Amniotic epithelial cell (primary cell): Measurements from ENCODE around the gene TBK1.
A peak's percentile ranks its signal among the peaks of the same experiment; 100 is the strongest.

Experiments
- DNase-seq: peaks from one replicate; pipeline ENCODE4 v3.0.0-alpha.2; 2010; ENCODE audit warnings: low read depth

Gene TBK1

DNA sequence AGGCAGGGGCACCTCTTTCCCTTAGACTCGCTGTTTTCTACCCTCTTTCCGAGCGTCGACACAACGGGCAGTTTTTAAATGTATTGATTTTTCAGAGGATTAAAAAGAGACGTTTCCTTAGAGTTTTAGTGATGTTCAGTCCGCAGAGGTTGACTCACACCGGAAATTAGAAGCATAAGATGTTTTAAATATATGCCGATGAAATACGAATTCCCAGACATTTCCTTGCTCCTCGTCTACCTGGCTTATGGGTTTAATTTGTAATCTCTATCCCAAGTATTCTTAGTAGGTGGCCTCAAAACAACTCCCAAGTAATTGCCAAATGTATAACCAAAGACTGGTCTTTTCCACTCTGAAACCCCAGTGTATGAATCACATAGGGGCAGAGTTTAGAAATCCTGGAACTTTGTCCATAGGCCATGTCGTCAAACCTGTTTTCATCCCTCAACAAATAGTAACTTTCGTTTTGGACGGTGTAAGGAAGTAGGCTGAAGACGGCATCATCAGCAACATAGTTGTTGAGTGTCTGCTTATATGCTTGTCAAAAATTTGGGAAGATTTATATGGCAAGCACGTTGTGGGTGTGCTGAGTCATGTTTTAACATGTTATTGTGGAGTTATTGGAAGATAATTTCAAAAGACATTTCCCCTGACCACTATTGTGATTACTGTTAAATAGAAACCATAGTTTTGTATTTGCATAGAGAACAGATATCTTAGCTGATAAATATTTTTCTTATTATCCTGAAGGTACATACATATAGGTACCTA lies 824 bp downstream of the TBK1 start:
- DNase-seq = peak; percentile 88

- DNase-seq = no peak
Observed at GRCh38 chr12:64455506-64455905, 3.6 kb downstream of the TBK1 start.

DNA sequence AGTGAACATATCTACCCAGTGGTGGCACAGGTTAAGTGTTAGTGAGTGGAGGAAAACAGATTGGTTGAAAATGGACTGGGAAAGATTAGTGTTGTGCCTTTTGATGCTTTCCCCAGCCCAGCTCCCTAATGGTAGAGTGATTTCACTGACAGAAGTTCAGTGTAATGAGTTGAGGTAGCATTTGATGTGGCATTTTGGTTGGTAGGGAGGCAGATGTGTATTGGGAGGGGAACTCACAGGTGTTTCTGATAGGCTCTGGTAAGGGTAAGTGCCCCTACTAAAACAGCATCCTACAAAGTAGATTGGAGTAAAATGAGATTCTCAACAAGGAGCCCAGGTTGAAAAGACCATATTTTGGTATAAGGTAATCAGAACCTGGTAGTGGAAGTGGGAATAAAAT lies 4.2 kb downstream of the TBK1 start:
- DNase-seq = no peak

GRCh38 chr12:64457032-64457431 lies 5.1 kb downstream of the TBK1 start:
- peak; percentile 48 for DNase-seq

DNA sequence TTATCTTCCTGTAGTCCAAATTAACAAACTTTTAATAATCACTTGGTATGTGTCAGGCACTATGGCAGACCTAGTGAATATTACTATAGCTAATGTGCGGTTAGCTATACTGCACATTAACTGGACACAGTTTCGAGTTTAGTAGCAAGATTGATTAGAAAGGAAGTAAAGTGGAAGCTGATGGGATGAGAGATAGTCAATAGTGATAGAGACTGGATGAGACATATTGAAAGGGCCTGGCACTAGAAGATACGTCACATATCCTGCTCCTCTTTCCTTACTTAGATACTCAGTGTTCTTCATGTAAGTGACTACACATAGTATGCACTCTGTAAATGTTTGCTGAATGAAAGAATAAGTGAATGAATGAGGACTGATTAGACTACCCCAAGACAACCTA lies 5.5 kb downstream of the TBK1 start:
- no peak for DNase-seq

- no peak for DNase-seq
Observed at GRCh38 chr12:64457923-64458322, 6.0 kb downstream of the TBK1 start.

- no peak for DNase-seq
Observed at GRCh38 chr12:64459394-64459891, 7.5 kb downstream of the TBK1 start.

DNA sequence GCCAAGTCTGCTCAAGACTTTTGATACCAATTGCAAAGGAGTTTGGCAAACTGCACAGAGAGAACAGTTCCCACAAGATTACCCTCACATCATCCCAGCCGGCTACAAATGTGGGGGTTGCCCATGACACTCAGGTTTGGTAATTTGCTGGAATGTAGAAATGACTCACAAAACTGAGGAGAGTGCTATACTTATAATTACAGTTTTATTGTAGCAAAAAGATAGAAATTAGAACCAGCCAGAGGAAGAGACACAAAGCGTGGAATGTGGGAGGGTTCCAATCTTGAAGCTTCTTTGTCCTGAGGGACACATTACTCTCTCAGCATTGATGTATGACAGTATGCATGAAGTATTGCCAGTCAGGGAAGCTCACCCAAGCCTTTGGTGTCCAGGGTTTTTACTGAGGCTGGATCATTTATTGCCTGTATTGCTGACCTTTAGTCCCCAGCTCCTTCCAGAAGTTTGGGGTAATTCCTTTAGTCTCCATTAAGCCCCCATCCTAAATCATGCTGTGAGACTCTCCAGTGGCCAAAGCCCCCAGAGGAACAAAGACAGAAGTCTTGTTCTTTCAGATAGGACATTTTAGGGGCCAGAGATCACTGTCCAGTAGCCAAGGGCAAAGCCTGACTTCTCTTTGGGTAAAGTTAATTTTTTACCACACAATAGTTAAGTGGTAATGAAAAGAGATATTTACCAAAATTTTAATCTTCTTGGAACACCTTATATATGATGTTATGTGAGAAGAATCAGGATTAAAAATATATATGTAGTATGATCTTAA lies 9.9 kb downstream of the TBK1 start:
- DNase-seq = peak; percentile 91

DNA sequence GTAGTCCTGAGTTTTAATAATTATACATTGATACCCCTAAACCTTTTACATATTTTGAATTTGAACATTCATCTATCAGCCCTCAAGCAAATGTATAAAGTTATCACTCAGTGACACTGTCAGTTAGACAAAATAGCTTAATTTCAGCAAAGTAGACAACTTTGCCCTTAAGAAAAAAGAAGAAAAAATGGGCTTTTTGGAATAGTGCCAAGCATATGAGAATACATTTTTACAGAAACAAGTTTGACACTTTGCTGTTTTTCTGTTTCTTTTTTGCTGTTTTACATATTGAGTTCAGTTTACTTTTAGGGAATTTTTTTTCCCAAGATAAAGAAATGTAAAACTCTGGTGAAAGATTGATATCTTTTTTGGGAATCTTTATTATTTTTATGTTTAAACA lies 14.3 kb downstream of the TBK1 start:
- no peak for DNase-seq

DNA sequence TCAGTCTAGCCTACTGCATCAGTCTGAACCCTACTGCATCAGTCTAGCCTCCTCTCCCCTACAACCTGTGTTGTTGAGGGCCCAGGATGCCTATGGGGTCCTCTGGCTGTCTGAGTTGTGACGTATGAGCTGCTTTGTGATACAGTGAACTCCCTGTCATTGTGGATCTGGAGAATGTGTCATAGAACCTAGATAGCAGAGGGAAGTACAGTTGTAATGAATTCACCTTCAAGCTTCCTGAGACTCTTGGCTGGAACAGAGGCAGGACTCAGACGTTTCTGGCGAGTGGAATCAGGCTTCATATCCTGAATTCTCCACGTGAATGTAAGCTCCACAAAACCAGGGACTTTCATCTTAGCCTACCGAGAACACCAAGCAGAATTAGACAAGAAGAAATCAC lies 17.0 kb downstream of the TBK1 start:
- DNase-seq = no peak

DNA sequence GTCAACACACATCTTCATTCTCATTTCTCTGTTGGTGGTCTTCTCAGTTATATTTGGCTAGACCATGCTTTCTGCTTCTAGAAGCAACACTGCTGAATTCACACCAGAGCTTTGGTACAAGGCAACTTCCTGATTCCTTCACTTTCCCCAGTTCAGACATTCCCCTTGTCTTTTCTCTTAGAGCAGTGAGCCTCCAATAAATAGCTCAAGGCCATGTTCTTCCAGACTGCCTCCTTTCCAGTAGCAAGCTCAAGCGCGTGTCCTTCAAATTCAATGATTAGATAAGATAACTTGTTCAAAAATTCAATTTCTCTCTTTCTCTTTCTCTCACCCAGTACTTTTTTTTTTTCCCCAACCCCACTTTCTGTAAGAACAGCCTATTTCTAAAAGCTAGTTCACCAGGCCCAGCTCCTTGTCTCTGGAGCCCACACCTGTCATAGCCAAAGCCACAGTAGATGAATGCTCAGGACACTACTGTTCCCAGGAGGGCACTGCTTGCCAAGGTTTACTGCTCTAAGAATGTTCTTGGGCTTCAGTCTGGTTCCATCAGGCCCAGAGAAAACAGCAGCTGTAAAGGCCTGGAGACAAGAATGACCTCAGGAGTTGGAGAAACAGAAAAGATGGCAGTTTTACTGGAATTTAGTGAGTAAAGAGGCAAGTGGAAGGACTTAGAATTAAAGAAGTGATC lies 17.7 kb downstream of the TBK1 start:
- DNase-seq = no peak

DNA sequence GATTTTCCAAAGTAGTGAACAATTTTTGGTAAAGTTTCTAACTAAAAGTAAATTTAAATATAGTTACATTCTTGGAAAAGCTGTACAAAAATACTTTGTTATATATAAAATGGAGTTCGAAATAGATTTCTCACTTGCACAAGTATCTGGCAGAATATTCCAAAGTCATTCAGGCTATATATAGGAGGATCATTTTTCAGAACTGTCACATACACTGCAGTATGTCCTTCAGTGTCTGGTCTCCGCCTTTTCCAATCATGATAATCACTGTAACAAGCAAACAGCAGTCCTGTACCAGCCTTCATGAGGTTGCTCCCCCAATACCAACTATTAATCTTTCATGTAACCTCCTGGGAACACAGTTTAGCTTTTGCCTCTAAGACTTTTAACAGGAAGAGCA lies 18.6 kb downstream of the TBK1 start:
- no peak for DNase-seq

DNA sequence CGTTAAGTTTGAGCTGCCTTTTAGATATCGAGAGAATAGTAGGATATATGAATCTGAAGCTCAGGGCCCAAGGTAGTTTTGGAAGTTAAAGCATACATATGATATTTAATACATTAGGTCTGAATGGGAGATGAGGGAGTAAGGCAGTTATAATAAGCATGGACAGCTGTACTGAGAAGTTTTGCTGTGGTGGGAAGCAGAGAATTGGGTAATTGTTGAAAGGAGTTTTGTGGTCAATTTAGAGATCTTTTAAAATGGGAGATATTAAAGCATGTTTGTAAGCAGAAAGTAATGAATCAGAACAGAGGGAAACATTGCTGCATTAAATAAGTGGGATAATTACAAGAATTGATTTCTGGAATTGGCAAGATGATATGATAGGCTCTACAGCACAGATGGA lies 21.3 kb downstream of the TBK1 start:
- DNase-seq = no peak

GRCh38 chr12:64475518-64475917 lies 23.6 kb downstream of the TBK1 start:
- no peak for DNase-seq

GRCh38 chr12:64476844-64477243 lies 24.9 kb downstream of the TBK1 start:
- DNase-seq = no peak

DNA sequence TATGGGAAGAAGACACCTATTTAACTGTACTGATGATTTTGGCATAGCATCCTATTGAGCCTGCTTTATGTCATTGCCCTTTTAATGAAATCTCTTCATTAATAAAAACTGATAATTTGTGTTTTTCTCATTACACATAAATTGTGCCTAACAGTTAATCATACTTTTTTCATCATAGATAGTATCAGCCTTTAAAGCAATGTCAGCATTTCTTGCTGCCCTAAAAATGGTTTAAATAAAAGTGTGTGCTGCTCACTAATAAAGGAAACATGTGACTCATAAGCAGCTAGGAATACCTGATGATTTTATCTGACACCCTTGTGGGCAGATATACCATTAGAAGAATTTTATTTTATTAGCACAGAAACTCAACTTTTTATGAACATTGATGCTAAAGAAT lies 26.7 kb downstream of the TBK1 start:
- no peak for DNase-seq

DNA sequence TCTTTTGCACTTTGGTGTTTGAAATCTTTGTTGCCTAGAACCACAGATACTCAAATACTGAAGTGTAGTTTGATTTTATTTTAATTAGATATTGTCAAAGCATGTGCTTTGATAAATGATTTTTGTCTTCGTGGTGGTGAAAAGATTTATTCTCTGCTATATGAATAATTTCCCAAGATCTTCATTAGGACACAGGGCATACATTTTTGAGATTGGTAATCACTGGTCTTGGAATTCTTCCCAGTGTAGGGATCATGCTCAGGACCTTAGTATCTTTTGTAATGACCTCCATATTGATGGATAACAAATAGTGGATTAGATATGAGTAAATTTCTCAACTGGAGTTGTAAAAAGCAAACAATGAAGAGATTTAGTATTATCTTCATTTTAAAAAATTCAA lies 28.2 kb downstream of the TBK1 start:
- peak; percentile 65 for DNase-seq

DNA sequence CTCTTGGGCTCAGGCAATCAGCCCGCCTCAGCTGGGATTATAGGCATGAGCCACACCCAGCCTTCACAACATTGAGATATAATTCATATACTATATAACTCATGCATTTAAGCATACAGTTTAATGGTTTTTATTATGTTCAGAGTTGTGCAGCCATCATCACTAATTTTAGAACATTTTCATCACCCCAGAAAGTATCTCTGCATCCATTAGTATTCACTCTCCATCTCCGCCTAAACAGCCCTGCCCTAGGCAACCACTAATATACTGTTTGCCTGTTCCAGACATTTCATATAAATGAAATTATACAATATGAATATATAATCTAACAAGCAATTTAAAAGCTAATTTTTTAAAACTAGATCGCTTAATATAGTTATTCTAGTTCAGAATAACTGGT lies 34.7 kb downstream of the TBK1 start:
- DNase-seq = no peak

DNA sequence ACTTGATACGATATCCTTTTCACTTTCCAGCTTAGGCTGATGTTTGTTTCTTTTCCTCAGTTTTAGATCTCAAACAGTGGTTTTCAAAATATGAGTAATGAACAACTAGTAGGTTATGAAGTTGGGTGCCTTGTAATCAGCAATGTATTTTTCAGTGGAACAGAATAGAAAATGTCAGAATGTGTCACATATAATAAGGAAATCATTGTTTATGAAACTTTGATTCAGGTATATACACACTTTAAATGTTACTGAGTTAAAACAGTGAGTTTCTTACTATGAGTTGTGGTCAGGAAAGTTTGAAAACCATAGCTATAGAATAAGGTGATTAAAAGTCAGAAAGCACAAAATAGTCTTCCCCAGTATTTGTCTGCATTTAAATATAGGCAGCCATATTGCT lies 39.8 kb downstream of the TBK1 start:
- no peak for DNase-seq

DNA sequence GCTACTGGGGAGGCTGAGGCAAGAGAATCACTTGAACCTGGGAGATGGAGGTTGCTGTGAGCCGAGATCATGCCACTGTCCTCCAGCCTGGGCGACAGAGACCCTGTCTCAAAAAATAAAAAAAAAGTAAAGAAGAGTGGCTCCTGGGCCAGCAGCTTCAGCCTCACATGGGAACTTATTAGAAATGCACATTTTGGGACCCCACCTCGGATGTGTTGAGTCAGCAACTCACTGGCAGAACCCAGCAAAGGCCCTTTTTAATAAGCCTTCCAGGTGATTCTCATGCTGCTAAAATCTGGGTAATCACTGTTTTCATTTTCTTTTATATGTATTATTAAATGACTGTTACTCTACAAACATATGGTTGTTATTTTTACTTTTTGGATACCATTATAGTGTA lies 41.6 kb downstream of the TBK1 start:
- DNase-seq = no peak

DNA sequence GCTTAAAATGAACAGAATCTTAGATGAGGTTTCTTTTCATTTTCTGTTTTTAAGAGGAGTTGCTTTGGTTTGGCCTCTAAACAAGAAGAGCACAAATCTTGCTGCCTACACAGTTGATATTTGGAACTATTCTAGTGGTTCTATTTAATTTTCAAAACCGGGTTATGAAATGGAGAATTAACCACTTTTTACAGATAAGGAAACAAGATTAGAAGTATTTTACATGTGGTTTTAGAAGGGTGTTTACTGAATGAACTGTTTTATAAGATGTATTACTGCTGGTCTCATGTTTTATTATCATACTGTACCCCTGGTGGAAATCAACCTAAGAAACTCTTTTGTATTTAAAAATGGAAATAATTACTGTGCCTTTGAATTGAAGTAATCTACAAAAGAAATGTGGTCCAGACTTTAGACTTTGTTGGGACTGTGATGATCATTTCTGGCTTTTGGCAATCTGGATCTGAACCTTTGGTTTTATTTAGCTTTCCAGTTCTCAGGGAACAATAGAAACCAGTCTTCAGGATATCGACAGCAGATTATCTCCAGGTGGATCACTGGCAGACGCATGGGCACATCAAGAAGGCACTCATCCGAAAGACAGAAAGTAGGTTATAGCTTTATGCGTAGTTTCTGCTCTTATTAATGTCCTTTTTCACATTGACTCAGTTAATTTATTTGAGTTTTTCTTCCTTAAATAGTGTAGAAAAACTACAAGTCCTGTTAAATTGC lies 43.2 kb downstream of the TBK1 start:
- DNase-seq = no peak

GRCh38 chr12:64496839-64497400 lies 45.0 kb downstream of the TBK1 start:
- DNase-seq = no peak
